GM19438 (cell line): ENCODE data around the gene ZNF654.
"Not testable (repeated sequence)": the region's sequence is repeated elsewhere in the genome, so short reads cannot be mapped to it uniquely, and the experiment has no call there.

Source experiments
- ATAC-seq: cut with Tn5 transposase; IDR thresholded peaks from one replicate; pipeline ENCODE4 v1.9.1; 2021; ENCODE audit warnings: low read depth; ENCODE audit not compliant: unreplicated experiment

Gene ZNF654

GRCh38 chr3:88059380-88060170, 520 bp downstream of the ZNF654 start:
- peak; percentile 6 for ATAC-seq

- ATAC-seq: no peak
Measured at GRCh38 chr3:88061746-88062145, 2.7 kb downstream of the ZNF654 start.

DNA sequence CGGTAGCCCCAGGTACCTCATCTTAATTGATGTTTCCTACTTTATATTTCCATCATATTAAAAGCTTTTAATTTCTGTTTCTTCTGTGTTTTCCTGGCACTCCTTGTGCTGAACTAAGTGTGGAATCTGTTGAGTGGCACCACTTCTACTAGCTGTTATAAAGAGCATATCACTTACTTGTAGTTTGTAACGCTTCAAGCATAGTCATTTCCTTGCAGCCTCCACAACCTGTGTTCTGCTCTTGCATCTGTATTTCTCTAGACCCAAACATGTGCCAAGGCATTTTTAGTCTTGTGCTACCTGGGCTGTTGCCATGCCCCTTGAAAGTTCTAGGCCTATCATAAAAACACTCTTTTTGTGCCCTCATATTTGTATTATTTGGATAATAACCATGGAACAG, 16.0 kb downstream of the ZNF654 start:
- ATAC-seq: no peak

DNA sequence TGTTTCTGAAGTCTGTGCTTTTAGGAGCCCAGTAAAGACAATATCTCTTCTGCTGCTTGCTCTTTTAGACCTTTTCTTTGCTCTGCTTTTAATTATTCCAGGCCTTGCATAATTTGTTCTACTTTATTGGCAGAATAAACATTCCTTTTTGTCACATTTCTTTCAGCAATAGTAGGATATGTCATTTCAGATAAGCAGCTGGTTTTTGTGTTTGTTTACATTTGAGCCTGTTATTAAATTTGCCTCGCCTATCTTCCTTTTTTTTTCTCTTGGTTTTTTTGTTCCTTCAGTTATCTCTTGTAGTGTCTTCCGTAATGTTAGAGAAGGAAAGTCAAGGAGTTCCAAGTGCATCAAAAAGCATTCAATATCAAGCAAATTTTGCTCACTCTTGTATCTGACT, 16.4 kb downstream of the ZNF654 start:
- ATAC-seq: no peak

- no peak for ATAC-seq
Measured at GRCh38 chr3:88076712-88077111, 17.7 kb downstream of the ZNF654 start.

GRCh38 chr3:88078932-88079331, 19.9 kb downstream of the ZNF654 start:
- ATAC-seq: no peak

DNA sequence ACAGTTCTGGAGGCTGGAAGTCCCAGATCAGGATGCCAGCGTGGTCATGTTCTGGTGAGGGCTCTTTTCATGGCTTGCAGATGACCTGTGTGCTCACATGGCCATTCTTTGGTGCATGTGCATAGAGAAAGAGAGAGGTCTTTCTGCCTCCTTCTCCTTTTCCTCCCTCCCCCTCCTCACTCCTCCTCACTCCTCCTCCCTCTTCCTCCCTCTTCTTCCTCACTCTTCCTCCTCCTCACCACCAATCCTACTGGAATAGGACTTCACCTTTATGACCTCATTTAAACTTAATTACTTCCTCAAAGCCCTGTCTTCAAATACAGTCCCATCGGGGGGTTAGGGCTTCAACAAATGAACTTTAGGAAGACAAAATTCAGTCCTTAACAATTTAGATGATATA, 23.8 kb downstream of the ZNF654 start:
- ATAC-seq: no peak

DNA sequence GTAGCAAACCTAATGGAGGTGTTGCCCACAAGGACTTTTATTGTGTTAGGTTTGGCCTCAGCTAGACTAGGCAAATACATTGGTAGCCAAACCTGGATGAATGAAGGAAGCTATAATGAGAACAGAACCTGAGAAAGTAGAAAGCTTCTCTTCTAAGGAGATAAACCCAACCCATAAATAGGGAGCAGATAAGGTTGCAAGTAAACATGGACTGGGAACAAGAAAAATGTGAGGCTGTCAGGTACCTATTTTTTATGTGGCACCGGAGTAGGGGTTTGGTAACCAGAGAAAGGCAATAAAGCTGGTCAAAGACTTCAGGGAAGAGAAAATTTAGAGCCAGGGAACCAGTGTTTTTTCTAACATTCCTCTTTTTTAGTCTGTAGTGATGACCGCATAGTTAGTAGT, 25.0 kb downstream of the ZNF654 start:
- no peak for ATAC-seq

DNA sequence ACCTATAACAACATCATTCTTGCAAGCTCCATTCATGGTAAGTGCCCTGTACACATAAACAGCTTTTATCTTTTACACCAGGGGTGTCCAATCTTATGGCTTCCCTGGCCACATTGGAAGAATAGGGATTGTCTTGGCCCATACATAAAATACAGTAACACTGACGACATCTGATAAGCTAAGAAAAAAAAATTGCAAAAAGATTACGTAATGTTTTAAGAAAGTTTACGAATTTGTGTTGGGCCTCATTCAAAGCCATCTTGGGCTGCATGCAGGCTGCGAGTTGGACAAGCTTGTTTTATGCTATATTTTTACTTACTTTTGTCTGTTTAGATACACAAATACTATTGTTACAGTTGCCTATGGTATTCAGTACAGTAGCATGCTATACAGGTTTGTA, 31.6 kb downstream of the ZNF654 start:
- ATAC-seq: no peak

DNA sequence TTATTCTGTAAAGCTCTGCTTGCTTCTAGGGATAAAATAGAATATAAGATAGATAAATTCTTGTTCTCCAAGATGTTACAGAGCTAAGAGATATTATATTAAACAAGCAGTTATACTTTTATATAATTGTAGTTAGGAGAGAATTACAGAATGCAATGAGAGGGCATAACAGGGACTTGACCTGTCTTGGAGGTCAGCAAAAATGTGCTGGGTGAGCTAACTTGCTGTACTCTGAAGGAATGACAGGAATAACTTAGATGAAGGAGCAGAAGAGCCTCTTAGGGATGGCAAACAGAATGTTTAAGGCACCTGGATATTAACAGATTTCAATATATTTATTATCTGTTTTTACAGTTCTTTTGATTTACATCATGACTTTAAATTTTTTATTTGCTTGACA, 33.2 kb downstream of the ZNF654 start:
- ATAC-seq: no peak

DNA sequence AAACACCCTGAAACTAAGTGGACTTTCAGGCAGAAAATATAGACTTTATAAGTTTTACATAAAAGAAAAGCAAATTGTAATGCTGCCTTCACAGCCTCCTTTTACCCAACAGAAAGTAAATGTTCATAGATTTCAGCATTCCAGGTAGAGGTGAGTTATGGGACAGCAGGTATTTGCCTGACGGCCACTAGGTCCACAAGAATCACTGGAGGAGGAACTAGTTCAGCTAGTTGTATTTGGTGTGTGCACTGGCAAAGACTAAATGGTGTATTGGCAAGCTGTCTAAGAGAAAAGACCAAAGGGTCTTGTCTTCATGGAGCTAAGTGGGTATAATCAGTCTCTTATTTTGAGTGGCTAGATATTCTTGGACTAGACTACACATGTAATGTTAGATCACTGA, 34.2 kb downstream of the ZNF654 start:
- no peak for ATAC-seq

DNA sequence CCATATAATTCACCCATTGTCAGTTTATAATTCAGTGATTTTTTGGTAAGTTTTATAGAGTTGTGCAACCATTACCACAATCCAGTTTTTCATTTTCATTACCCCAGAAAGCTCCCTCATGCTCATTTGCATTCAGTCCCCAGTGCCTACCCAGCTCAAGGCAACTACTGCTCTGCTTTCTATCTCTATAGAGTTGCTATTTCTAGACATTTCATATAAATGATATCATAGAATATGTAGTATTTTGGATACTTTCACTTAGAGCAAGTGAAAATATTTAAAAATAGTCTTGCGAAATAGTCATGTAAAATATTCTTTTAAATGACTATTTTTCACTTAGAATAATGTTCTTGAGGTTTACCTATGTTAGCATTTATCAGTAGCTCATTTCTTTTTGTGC, 42.1 kb downstream of the ZNF654 start:
- peak; percentile 62 for ATAC-seq

DNA sequence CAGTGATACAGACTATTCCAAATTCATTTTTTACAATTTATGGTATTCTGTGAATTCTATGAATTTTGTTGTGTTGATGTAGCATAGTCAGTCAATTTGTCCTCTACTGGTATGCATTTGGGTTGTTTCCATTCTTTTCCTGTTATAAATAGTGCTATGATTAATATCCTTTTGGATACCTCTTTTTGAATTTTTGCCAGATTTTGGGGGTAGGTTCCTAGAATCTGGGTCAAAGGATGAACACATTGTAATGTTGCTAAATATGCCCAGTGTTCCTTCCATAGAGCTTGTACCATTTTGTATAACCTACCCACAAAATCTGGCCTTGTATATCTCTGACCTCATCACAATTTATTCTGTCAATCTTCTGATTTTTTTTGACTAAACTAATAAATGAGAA, 46.3 kb downstream of the ZNF654 start:
- no peak for ATAC-seq

- no peak for ATAC-seq
Measured at GRCh38 chr3:88112289-88112688, 53.2 kb downstream of the ZNF654 start.

- peak; percentile 90 for ATAC-seq
Measured at GRCh38 chr3:88113311-88114162, 54.5 kb downstream of the ZNF654 start.

DNA sequence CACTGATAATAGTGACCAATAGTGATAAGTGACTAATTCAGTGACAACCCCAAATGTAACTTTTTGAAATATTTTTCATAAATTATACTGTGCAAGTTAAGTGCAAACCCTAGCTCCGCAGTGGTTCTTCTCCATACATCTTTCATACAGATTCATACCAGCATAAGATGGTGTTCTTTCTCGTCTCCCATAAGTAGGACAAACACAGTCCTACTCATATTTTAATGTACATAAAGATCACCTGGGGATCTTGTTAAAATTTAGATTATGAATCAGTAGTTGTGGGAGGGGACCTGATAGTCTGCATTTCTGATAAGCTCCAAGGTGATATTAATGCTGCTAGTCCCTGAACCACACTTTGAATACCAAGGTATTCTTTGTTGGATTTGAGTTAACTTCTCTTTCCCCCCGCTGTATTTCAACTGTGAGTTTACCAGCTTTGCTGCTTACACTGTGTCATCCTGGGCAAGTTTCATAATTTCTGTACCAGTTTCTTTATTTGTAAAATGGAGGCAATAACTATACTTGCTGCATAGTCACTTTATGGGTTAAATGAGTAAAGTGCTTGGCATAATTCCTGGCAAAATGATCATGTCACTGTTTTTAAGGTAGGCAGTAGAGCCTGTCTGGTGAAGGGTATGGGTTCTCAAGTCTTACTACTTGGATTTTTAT, 56.0 kb downstream of the ZNF654 start:
- no peak for ATAC-seq

GRCh38 chr3:88117683-88118082, 58.6 kb downstream of the ZNF654 start:
- ATAC-seq: no peak

DNA sequence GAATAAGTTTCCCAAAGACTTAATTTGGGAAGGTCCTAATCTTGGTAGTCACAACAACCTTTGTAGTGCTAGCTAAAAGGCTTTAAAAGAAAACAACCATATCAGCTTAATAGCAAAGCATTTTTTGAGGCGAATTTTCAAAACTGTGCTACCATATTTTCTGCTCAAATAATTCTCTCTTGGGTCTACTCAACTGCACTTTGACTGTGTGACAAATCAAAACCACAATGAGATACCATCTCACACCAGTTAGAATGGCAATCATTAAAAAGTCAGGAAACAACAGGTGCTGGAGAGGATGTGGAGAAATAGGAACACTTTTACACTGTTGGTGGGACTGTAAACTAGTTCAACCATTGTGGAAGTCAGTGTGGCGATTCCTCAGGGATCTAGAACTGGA, 59.5 kb downstream of the ZNF654 start:
- not testable (repeated sequence) for ATAC-seq

GRCh38 chr3:88123526-88123925, 64.5 kb downstream of the ZNF654 start:
- ATAC-seq: no peak

- no peak for ATAC-seq
Measured at GRCh38 chr3:88131695-88132094, 72.6 kb downstream of the ZNF654 start.

DNA sequence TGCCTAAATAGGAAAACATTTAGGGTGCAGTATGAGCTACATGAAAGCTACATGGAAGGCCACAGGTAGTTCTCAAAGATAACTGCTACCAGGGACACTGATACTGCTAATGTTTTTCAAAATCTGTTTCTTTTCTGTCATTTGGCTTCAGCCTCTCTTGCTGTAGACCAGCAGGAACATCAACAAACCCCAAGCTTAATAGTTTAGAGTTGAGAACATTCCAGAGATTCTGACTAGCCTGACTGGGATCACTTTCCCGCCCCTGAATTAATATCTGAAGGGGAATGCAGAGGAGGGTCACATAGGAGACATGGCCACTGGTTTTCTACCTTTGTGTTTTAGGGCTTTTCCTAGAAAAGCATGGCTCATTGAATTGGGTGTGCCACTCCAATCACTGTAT, 73.8 kb downstream of the ZNF654 start:
- no peak for ATAC-seq
